Measurements from ENCODE around the gene EPDR1.
"Not testable (repeated sequence)": the region's sequence is repeated elsewhere in the genome, so short reads cannot be mapped to it uniquely, and the experiment has no call there.

The EPDR1 gene

GRCh38 chr7:37930226-37930948 is 9.9 kb downstream of the EPDR1 start:
- no peak for DNase-seq

GRCh38 chr7:37932543-37932942 is 12.1 kb downstream of the EPDR1 start:
- DNase-seq, result no peak

- DNase-seq, result no peak
These were observed 12.7 kb downstream of the EPDR1 start for GRCh38 chr7:37933018-37933566.

- DNase-seq, result no peak
These were observed 22.6 kb downstream of the EPDR1 start for GRCh38 chr7:37942934-37943610.

GRCh38 chr7:37943905-37944736 is 23.7 kb downstream of the EPDR1 start:
- no peak for DNase-seq

GRCh38 chr7:37944737-37945054 is 24.3 kb downstream of the EPDR1 start:
- no peak for DNase-seq

GRCh38 chr7:37945336-37945735 is 24.9 kb downstream of the EPDR1 start:
- DNase-seq, result no peak

GRCh38 chr7:37947138-37947940 is 26.9 kb downstream of the EPDR1 start:
- no peak for DNase-seq

GRCh38 chr7:37947941-37948210 is 27.4 kb downstream of the EPDR1 start:
- DNase-seq, result no peak

- DNase-seq, result no peak
These were observed 31.8 kb downstream of the EPDR1 start for GRCh38 chr7:37952240-37952639.

- DNase-seq, result not testable (repeated sequence)
These were observed 33.8 kb downstream of the EPDR1 start for GRCh38 chr7:37954217-37954616.

- DNase-seq, result no peak
These were observed 36.4 kb downstream of the EPDR1 start for GRCh38 chr7:37956791-37957190.

GRCh38 chr7:37957221-37957970 is 37.0 kb downstream of the EPDR1 start:
- no peak for DNase-seq

- DNase-seq, result no peak
These were observed 40.0 kb downstream of the EPDR1 start for GRCh38 chr7:37960483-37960882.

- peak; percentile 67 for DNase-seq
These were observed 40.8 kb downstream of the EPDR1 start for GRCh38 chr7:37961251-37961650.

- DNase-seq, result no peak
These were observed 43.8 kb downstream of the EPDR1 start for GRCh38 chr7:37964196-37964595.

- DNase-seq, result no peak
These were observed 49.8 kb downstream of the EPDR1 start for GRCh38 chr7:37970211-37970610.

- DNase-seq, result no peak
These were observed 51.1 kb downstream of the EPDR1 start for GRCh38 chr7:37971491-37971890.

- no peak for DNase-seq
These were observed 53.5 kb downstream of the EPDR1 start for GRCh38 chr7:37973915-37974314.

GRCh38 chr7:37974711-37975110 is 54.3 kb downstream of the EPDR1 start:
- no peak for DNase-seq

- DNase-seq, result no peak
These were observed 56.8 kb downstream of the EPDR1 start for GRCh38 chr7:37977243-37977642.

GRCh38 chr7:37981664-37982063 is 61.2 kb downstream of the EPDR1 start:
- DNase-seq, result no peak

All from NCI-H2171 (cell line).